ENCODE results near the gene HACD1. TPM values are rescaled to one million over a fixed set of nuclear protein-coding genes. Genes with fewer than 3 reads are reported as not detected.

HACD1 gene
- total and polyA plus RNA-seq, 10 of the 15 experiments (the other 5 are each of a cell fraction or from before 2014, with no cell fraction given): 0.22 to 1.5 (median 0.78) TPM; not detected in 1

- TF ChIP-seq EZH2 (IDR thresholded peaks at IDR 0.05; ENCODE audit: borderline replicate concordance, control insufficient read depth, low read depth, low read length) (no peak), MTA3 (IDR thresholded peaks at IDR 0.05; ENCODE audit: borderline replicate concordance, low read length) (no peak), IKZF2 (IDR thresholded peaks at IDR 0.05) (no peak; a peak in 2 of 4 replicates), FOXK2 (IDR thresholded peaks at IDR 0.05) (no peak; the same call in 1 of the 2 replicates), PKNOX1 (IDR thresholded peaks at IDR 0.05) (peak; percentile 81), POU2F2 (IDR thresholded peaks at IDR 0.05; ENCODE audit: borderline replicate concordance, low read depth, low read length) (peak; percentile 49; the same call in 2 of the 3 replicates), SP1 (IDR thresholded peaks at IDR 0.05; ENCODE audit: low read depth, low read length) (peak; percentile 50), SIN3A (IDR thresholded peaks at IDR 0.05; ENCODE audit: low read depth, low read length) (no peak; the same call in none of the 2 replicates), ZNF384 (IDR thresholded peaks at IDR 0.05; ENCODE audit: borderline replicate concordance, low read depth, low read length) (no peak), SRF (IDR thresholded peaks at IDR 0.05; ENCODE audit: low read depth in 2 of 2, low read length in 2 of 2) (no peak), KAT2A (conservative IDR thresholded peaks at IDR 0.05; ENCODE audit: control insufficient read depth, low read depth, low read length) (no peak), USF1 (IDR thresholded peaks at IDR 0.05; ENCODE audit: borderline replicate concordance, extremely low read length, insufficient read depth, low read depth, low read length) (no peak), REST (IDR thresholded peaks at IDR 0.05; ENCODE audit: low read depth, low read length) (no peak), CBFB (IDR thresholded peaks at IDR 0.05; ENCODE audit: low read depth) (peak; percentile 88), ZNF207 (IDR thresholded peaks at IDR 0.05; ENCODE audit: borderline replicate concordance) (no peak; the same call in 1 of the 2 replicates), SMARCA5 (IDR thresholded peaks at IDR 0.05) (no peak), ZNF687 (IDR thresholded peaks at IDR 0.05) (peak; percentile 60), SUZ12 (IDR thresholded peaks at IDR 0.05; ENCODE audit: unreplicated experiment) (no peak), EP300 (IDR thresholded peaks at IDR 0.05; ENCODE audit: borderline replicate concordance in 1 of 2, control insufficient read depth in 1 of 2, low read depth in 2 of 2, low read length in 2 of 2) (no peak), KLF5 (IDR thresholded peaks at IDR 0.05; ENCODE audit: partially characterized antibody) (peak; percentile 89)
These were observed 26.7 kb upstream of the HACD1 start, which contains the start of gene STAM (continued) for GRCh38 chr10:17643755-17644484.

Data from GM12878 (cell line).